ENCODE data around the gene KRT79. TPM values are rescaled to one million over a fixed set of nuclear protein-coding genes. Genes with fewer than 3 reads are reported as not detected.

KRT79 gene
- polyA plus RNA-seq, 1 experiment: 0.04 TPM

DNA sequence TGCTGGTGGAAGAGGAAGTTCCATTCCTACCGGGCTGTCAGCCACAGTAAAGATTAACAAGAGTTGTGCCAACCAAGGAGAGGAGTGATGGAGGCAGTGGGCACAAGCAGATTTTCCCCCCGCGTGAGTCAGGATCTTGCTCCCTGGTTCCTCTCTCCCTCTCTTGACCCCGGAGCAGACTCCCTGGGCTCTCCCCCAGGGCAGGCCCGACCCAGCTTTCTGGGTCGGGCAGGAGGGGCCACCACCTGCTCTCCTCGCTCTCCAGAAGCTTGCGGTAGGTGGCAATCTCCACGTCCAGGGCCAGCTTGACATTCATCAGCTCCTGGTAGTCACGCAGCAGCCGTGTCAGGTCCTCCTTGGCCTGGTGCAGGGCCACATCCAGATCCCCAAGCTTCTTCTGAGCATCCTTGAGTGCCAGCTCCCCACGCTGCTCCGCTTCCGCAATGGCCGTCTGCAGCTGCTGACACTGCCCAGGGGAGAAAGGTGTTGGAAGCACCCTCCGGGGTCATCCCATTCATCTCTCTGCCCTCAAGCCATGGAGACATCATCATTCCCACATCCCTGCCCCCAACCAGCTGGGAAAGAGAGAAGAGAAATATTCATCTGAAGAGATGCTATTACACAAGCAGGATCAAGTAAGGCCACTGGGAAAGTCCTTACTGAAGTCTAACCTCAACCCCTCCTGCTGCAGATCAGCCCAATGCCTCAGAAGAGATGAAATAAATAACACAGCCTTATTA is 11.2 kb downstream of the KRT79 start:
- no peak for DNase-seq (ENCODE audit: low read depth, low spot score)
- H3K9me3 ChIP-seq (ENCODE audit: control insufficient read depth, insufficient read depth, low read length): no peaks in the 10 kb centered on the region
- no peak for TF ChIP-seq CTCF (IDR thresholded peaks at IDR 0.05; ENCODE audit: low read depth, low read length)
- H3K27ac ChIP-seq (ENCODE audit: low read depth, low read length): no peak overlapping the region
- ChIA-PET POLR2A (no interaction called here), CTCF (no interaction called here)
- H3K4me3 ChIP-seq (ENCODE audit: low read depth, low read length): no peak overlapping the region
- peaks cover 18% of the 10 kb centered on the region for H3K27me3 ChIP-seq (ENCODE audit: control insufficient read depth, insufficient read depth, low read length)

GRCh38 chr12:52821826-52822660 is 12.1 kb downstream of the KRT79 start:
- TF ChIP-seq CTCF (IDR thresholded peaks at IDR 0.05; ENCODE audit: low read depth, low read length): no peak
- peaks cover 18% of the 10 kb centered on the region for H3K27me3 ChIP-seq (ENCODE audit: control insufficient read depth, insufficient read depth, low read length)
- POLR2A ChIA-PET: no interaction called here
- no peak overlapping the region for H3K4me3 ChIP-seq (ENCODE audit: low read depth, low read length)
- no peak for DNase-seq (ENCODE audit: low read depth, low spot score)
- CTCF ChIA-PET: no interaction called here
- H3K27ac ChIP-seq (ENCODE audit: low read depth, low read length): no peak overlapping the region
- no peaks in the 10 kb centered on the region for H3K9me3 ChIP-seq (ENCODE audit: control insufficient read depth, insufficient read depth, low read length)

DNA sequence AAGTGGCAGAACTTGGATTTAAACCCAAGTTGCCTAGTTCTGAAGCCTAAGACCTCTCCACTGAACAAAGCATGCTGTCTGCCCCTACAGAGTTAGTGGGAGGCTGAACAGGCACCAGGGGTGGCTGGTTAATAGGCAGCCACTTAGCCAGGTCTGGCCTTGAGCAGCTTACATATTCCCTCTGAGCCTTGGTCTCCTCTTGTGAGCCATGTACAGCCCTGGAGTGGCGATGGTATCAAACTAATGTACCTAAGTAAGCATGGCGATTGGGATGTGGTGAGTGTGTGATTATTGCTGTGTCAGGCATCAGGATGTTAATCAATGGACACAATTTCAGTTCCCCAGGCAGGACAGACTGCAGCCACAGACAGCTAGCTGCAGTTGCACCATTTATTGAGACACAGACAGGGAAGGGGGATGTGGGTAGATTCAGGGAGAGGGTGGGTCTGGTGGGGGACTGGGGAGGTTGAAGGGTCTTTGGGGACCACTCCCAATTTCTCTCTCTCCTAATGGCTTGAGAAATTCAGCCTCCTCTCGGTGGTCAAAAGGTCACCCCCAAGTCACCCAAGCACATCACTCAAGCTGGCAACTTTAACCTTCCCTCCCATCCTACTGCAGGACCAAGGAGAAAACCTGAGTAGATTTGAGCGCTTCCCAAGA is 12.9 kb downstream of the KRT79 start:
- Histone ChIP-seq H3K27ac (ENCODE audit: low read depth, low read length) (no peak overlapping the region), H3K4me3 (ENCODE audit: low read depth, low read length) (no peak overlapping the region), H3K9me3 (ENCODE audit: control insufficient read depth, insufficient read depth, low read length) (no peaks in the 10 kb centered on the region), H3K27me3 (ENCODE audit: control insufficient read depth, insufficient read depth, low read length) (peaks cover 18% of the 10 kb centered on the region)
- ChIA-PET POLR2A (no interaction called here), CTCF (no interaction called here)
- TF ChIP-seq CTCF (IDR thresholded peaks at IDR 0.05; ENCODE audit: low read depth, low read length): no peak
- no peak for DNase-seq (ENCODE audit: low read depth, low spot score)

- ChIA-PET POLR2A (no interaction called here), CTCF (interaction anchor here (0.9 to 1.4 kb wide), 2 partner anchors 8 to 59 kb away, joined by 3 to 4 read pairs; no protein-coding TSS in a partner anchor)
- Histone ChIP-seq H3K27me3 (ENCODE audit: control insufficient read depth, insufficient read depth, low read length) (peaks cover 18% of the 10 kb centered on the region), H3K9me3 (ENCODE audit: control insufficient read depth, insufficient read depth, low read length) (no peaks in the 10 kb centered on the region), H3K27ac (ENCODE audit: low read depth, low read length) (no peak overlapping the region), H3K4me3 (ENCODE audit: low read depth, low read length) (no peak overlapping the region)
- DNase-seq (ENCODE audit: low read depth, low spot score): no peak
- TF ChIP-seq CTCF (IDR thresholded peaks at IDR 0.05; ENCODE audit: low read depth, low read length): no peak
Measured at GRCh38 chr12:52820521-52820920, 13.6 kb downstream of the KRT79 start.
